Bronchial epithelial cell (primary cell): ENCODE measurements around the gene HDAC3. TPM values are rescaled to one million over a fixed set of nuclear protein-coding genes. Genes with fewer than 3 reads are reported as not detected.

ENCODE experiments used
- DNase-seq: peaks from one replicate; pipeline ENCODE4 v3.0.0-alpha.2; 2010; ENCODE audit warnings: low read depth
- FAIRE-seq: peaks from 2 replicates; lab custom pipeline; 2011; peaks lifted over from hg19 to GRCh38; lab: Jason Lieb, UNC
- H3K27me3 ChIP-seq: 2 replicates; pipeline ENCODE4 v1.5.1; 2011; ENCODE audit warnings: low read length; ENCODE audit not compliant: control insufficient read depth, insufficient read depth
- H3K36me3 ChIP-seq: 2 replicates; pipeline ENCODE4 v1.5.1; 2011; ENCODE audit warnings: low read length; ENCODE audit not compliant: control insufficient read depth, insufficient read depth
- H3K4me3 ChIP-seq: 2 replicates; pipeline ENCODE4 v1.5.1; 2011; ENCODE audit warnings: mild to moderate bottlenecking, low read depth, low read length, control low read depth
- CTCF ChIP-seq: IDR thresholded peaks from 2 replicates; pipeline ENCODE4 v1.5.1; 2011; ENCODE audit warnings: mild to moderate bottlenecking, moderate library complexity, low read length, control low read depth, inconsistent platforms; ENCODE audit not compliant: insufficient read depth, severe bottlenecking
- total RNA-seq: library from RNA; depleted of rRNA; stranded (reverse); fragments of >200 nt; gene quantifications from 2 replicates; pipeline ENCODE4 v1.2.1, GENCODE V29; 2014

HDAC3 gene
- total RNA-seq, 1 donor from 2014 or later, result 72.7 TPM

- DNase-seq, result no peak
- TF ChIP-seq CTCF, result no peak
- Histone ChIP-seq H3K27me3 (no peaks in the 10 kb centered on the region), H3K4me3 (no peak overlapping the region), H3K36me3 (peaks cover 3% of the 10 kb centered on the region)
- FAIRE-seq, result peak; percentile 68
Observed at GRCh38 chr5:141680751-141681201, 44.1 kb upstream of the HDAC3 start.

- DNase-seq (no peak), FAIRE-seq (no peak)
- Histone ChIP-seq H3K27me3 (no peaks in the 10 kb centered on the region), H3K36me3 (peaks cover 3% of the 10 kb centered on the region), H3K4me3 (no peak overlapping the region)
- no peak for TF ChIP-seq CTCF
Observed at GRCh38 chr5:141680178-141680577, 43.5 kb upstream of the HDAC3 start.

- no peak for DNase-seq
- FAIRE-seq, result no peak
- H3K27me3 ChIP-seq, result no peaks in the 10 kb centered on the region
- no peak for TF ChIP-seq CTCF
- peaks cover 8% of the 10 kb centered on the region for H3K36me3 ChIP-seq
- H3K4me3 ChIP-seq, result no peak overlapping the region
Observed at GRCh38 chr5:141677415-141677814, 40.8 kb upstream of the HDAC3 start.

- Histone ChIP-seq H3K4me3 (no peak overlapping the region), H3K27me3 (no peaks in the 10 kb centered on the region), H3K36me3 (peaks cover 13% of the 10 kb centered on the region)
- no peak for FAIRE-seq
- no peak for TF ChIP-seq CTCF
- DNase-seq, result no peak
Observed at GRCh38 chr5:141675672-141676071, 39.0 kb upstream of the HDAC3 start.

- Histone ChIP-seq H3K4me3 (no peak overlapping the region), H3K27me3 (no peaks in the 10 kb centered on the region), H3K36me3 (peaks cover 14% of the 10 kb centered on the region)
- no peak for TF ChIP-seq CTCF
- no peak for FAIRE-seq
- no peak for DNase-seq
Observed at GRCh38 chr5:141674747-141675146, 38.1 kb upstream of the HDAC3 start.
